Measurements from ENCODE around the gene PPP1R10. TPM values are rescaled to one million over a fixed set of nuclear protein-coding genes. Genes with fewer than 3 reads are reported as not detected.
A peak's percentile ranks its signal among the peaks of the same experiment; 100 is the strongest.

The PPP1R10 gene
- total RNA-seq, 2 experiments from 2014 or later: 92.2 to 95.3 TPM

- POLR2A ChIA-PET: interaction anchor here (0.5 kb wide), 1 partner anchor 56 kb away, joined by 3 read pairs; no protein-coding TSS in a partner anchor
- Histone ChIP-seq H3K27me3 (ENCODE audit: control insufficient read depth in 1 of 2, insufficient read depth in 2 of 2, low read length in 2 of 2) (no peaks in the 10 kb centered on the region), H3K27ac (ENCODE audit: low read depth in 1 of 2, low read length in 2 of 2) (no peak overlapping the region), H3K4me1 (ENCODE audit: insufficient read depth, low read length) (no peaks in the 10 kb centered on the region), H3K36me3 (ENCODE audit: insufficient read depth, low read length) (peaks cover 84% of the 10 kb centered on the region), H3K4me3 (ENCODE audit: low read length) (no peak overlapping the region), H3K9me3 (ENCODE audit: control insufficient read depth in 1 of 2, insufficient read depth in 1 of 2, low read length in 2 of 2) (no peaks in the 10 kb centered on the region)
- no peak for ATAC-seq (ENCODE audit: poor library complexity)
- intact Hi-C loops (cut with DNase I, micrococcal nuclease): no loop called here
- no peaks in the 10 kb centered on the region for H3K9me3 Mint-ChIP-seq
- peaks cover 91% of the 10 kb centered on the region for H3K36me3 Mint-ChIP-seq (ENCODE audit: low read depth)
- TF ChIP-seq CTCF (IDR thresholded peaks at IDR 0.05): no peak
- H3K27ac Mint-ChIP-seq: no peak overlapping the region
- CTCF ChIA-PET: no interaction called here
- DNase-seq: no peak
- no peaks in the 10 kb centered on the region for H3K27me3 Mint-ChIP-seq
- no peak overlapping the region for H3K4me3 Mint-ChIP-seq
- H3K4me1 Mint-ChIP-seq (ENCODE audit: low read depth): no peaks in the 10 kb centered on the region
Observed at GRCh38 chr6:30654798-30655742, 38.0 kb upstream of the PPP1R10 start.

GRCh38 chr6:30651143-30651542 lies 34.1 kb upstream of the PPP1R10 start:
- intact Hi-C loops (cut with DNase I, micrococcal nuclease): no loop called here
- H3K4me3 Mint-ChIP-seq: peak overlapping the region; percentile 67
- ChIA-PET POLR2A (interaction anchor here (0.9 to 1.6 kb wide), 2 partner anchors 34 to 36 kb away, joined by 3 to 7 read pairs; partner anchors contain the start of genes MRPS18B and PPP1R10), CTCF (interaction anchor here (0.7 to 2.3 kb wide), 4 partner anchors 25 to 84 kb away, joined by 3 to 9 read pairs (median 4); no protein-coding TSS in a partner anchor)
- Histone ChIP-seq H3K36me3 (ENCODE audit: insufficient read depth, low read length) (peaks cover 53% of the 10 kb centered on the region), H3K27ac (ENCODE audit: low read depth in 1 of 2, low read length in 2 of 2) (no peak overlapping the region), H3K9me3 (ENCODE audit: control insufficient read depth in 1 of 2, insufficient read depth in 1 of 2, low read length in 2 of 2) (no peaks in the 10 kb centered on the region), H3K4me1 (ENCODE audit: insufficient read depth, low read length) (peaks cover 21% of the 10 kb centered on the region), H3K4me3 (ENCODE audit: low read length) (no peak overlapping the region), H3K27me3 (ENCODE audit: control insufficient read depth in 1 of 2, insufficient read depth in 2 of 2, low read length in 2 of 2) (no peaks in the 10 kb centered on the region)
- H3K27ac Mint-ChIP-seq: peak overlapping the region; percentile 44
- H3K36me3 Mint-ChIP-seq (ENCODE audit: low read depth): peaks cover 70% of the 10 kb centered on the region
- TF ChIP-seq CTCF (IDR thresholded peaks at IDR 0.05): no peak
- no peak for ATAC-seq (ENCODE audit: poor library complexity)
- H3K9me3 Mint-ChIP-seq: no peaks in the 10 kb centered on the region
- H3K4me1 Mint-ChIP-seq (ENCODE audit: low read depth): peaks cover 15% of the 10 kb centered on the region
- H3K27me3 Mint-ChIP-seq: no peaks in the 10 kb centered on the region
- no peak for DNase-seq

GRCh38 chr6:30647242-30648116 lies 30.4 kb upstream of the PPP1R10 start:
- peak overlapping the region; percentile 93 for H3K4me3 Mint-ChIP-seq
- Histone ChIP-seq H3K27ac (ENCODE audit: low read depth in 1 of 2, low read length in 2 of 2) (peak overlapping the region; percentile 86 to 91), H3K4me3 (ENCODE audit: low read length) (peak overlapping the region; percentile 85), H3K36me3 (ENCODE audit: insufficient read depth, low read length) (peaks cover 30% of the 10 kb centered on the region), H3K4me1 (ENCODE audit: insufficient read depth, low read length) (peaks cover 23% of the 10 kb centered on the region), H3K9me3 (ENCODE audit: control insufficient read depth in 1 of 2, insufficient read depth in 1 of 2, low read length in 2 of 2) (no peaks in the 10 kb centered on the region), H3K27me3 (ENCODE audit: control insufficient read depth in 1 of 2, insufficient read depth in 2 of 2, low read length in 2 of 2) (no peaks in the 10 kb centered on the region)
- CTCF ChIA-PET: interaction anchor here (0.6 to 1.5 kb wide), 5 partner anchors 21 to 83 kb away, joined by 3 to 8 read pairs (median 3); partner anchors contain the start of gene DHX16
- POLR2A ChIA-PET: interaction anchor here (0.6 to 1.7 kb wide), 8 partner anchors 25 to 106 kb away, joined by 3 to 10 read pairs (median 4); partner anchors contain the start of genes MRPS18B and PPP1R10
- no peak for TF ChIP-seq CTCF (IDR thresholded peaks at IDR 0.05)
- peak; percentile 33 to 86 (median 70) for DNase-seq
- H3K9me3 Mint-ChIP-seq: no peaks in the 10 kb centered on the region
- H3K27ac Mint-ChIP-seq: peak overlapping the region; percentile 89
- H3K4me1 Mint-ChIP-seq (ENCODE audit: low read depth): peaks cover 23% of the 10 kb centered on the region
- ATAC-seq (ENCODE audit: poor library complexity): peak; percentile 65
- H3K27me3 Mint-ChIP-seq: no peaks in the 10 kb centered on the region
- intact Hi-C loops (cut with DNase I, micrococcal nuclease): loop anchor here in 1 of 2 experiments (1.0 to 2.0 kb wide), 2 partner anchors 20 to 25 kb away; partner anchors contain the start of gene DHX16
- H3K36me3 Mint-ChIP-seq (ENCODE audit: low read depth): peaks cover 57% of the 10 kb centered on the region

Measured in CD4-positive, alpha-beta T cell (primary cell).